Activated CD4-positive, alpha-beta T cell treated with anti-CD3 and anti-CD28 coated beads for 36 hours (primary cell): ENCODE measurements around the gene GRIK2. TPM values are rescaled to one million over a fixed set of nuclear protein-coding genes. Genes with fewer than 3 reads are reported as not detected.

Experiments
- ATAC-seq: fragments of 200-7000 bp; cut with Tn5 transposase; one replicate; pipeline ENCODE4 v1.10.0; 2021; ENCODE audit warnings: mild to moderate bottlenecking, moderate library complexity
- CTCF ChIA-PET: fragments of 350-600 bp; sonication (Branson Sonifier 250); formaldehyde crosslinking; loops from one replicate; lab custom pipeline; 2021; ENCODE audit warnings: antibody characterized with exemption; lab: Charles Lee
- POLR2A ChIA-PET: fragments of 350-600 bp; sonication (Branson Sonifier 250); formaldehyde crosslinking; loops from one replicate; lab custom pipeline; 2021; ENCODE audit warnings: antibody characterized with exemption, inconsistent platforms; lab: Charles Lee
- DNase-seq: peaks from one replicate; pipeline ENCODE4 v3.0.0-alpha.2; 2020
- H3K27ac Mint-ChIP-seq: one replicate; pipeline ENCODE4 v1.8.0; 2021; ENCODE audit warnings: mixed read lengths
- H3K27me3 Mint-ChIP-seq: one replicate; pipeline ENCODE4 v1.8.0; 2021; ENCODE audit warnings: mixed read lengths
- H3K36me3 Mint-ChIP-seq: one replicate; pipeline ENCODE4 v1.8.0; 2021; ENCODE audit warnings: low read depth, mixed read lengths
- H3K4me1 Mint-ChIP-seq: one replicate; pipeline ENCODE4 v1.8.0; 2021; ENCODE audit warnings: mixed read lengths
- H3K4me3 Mint-ChIP-seq: one replicate; pipeline ENCODE4 v1.8.0; 2021; ENCODE audit warnings: mild to moderate bottlenecking, moderate library complexity, mixed read lengths
- H3K9me3 Mint-ChIP-seq: one replicate; pipeline ENCODE4 v1.8.0; 2021; ENCODE audit warnings: low read depth, mixed read lengths
- intact Hi-C, 2 experiments: fragments of 100-400 bp; cut with DNase I in 1 of 2; cut with micrococcal nuclease in 1 of 2; formaldehyde crosslinking; loops; one replicate each; pipeline versions ENCODE4 v1.14.2 to v1.15.1; 2022 to 2024; cut with DNase I, micrococcal nuclease
- total RNA-seq, 2 experiments: library from RNA; stranded (reverse); gene quantifications; one replicate each; pipeline ENCODE4 v1.2.3, GENCODE V29; 2021

The GRIK2 gene
- total RNA-seq, 2 experiments from 2014 or later, result not detected

- DNase-seq (no peak), ATAC-seq (no peak)
- Mint-ChIP-seq H3K27me3 (no peaks in the 10 kb centered on the region), H3K9me3 (no peaks in the 10 kb centered on the region), H3K36me3 (no peaks in the 10 kb centered on the region), H3K4me3 (no peak overlapping the region), H3K27ac (no peak overlapping the region), H3K4me1 (no peaks in the 10 kb centered on the region)
- CTCF ChIA-PET, result no interaction called here
- intact Hi-C loops, result no loop called here
- POLR2A ChIA-PET, result no interaction called here
These were observed 601.0 kb downstream of the GRIK2 start for GRCh38 chr6:101994521-101994920.

GRCh38 chr6:102015431-102015830 lies 621.9 kb downstream of the GRIK2 start:
- DNase-seq (no peak), ATAC-seq (no peak)
- POLR2A ChIA-PET, result no interaction called here
- no peak overlapping the region for H3K4me3 Mint-ChIP-seq
- intact Hi-C loops, result no loop called here
- H3K27ac Mint-ChIP-seq, result no peak overlapping the region
- peaks cover 8% of the 10 kb centered on the region for H3K9me3 Mint-ChIP-seq
- no peaks in the 10 kb centered on the region for H3K4me1 Mint-ChIP-seq
- CTCF ChIA-PET, result no interaction called here
- H3K36me3 Mint-ChIP-seq, result no peaks in the 10 kb centered on the region
- no peaks in the 10 kb centered on the region for H3K27me3 Mint-ChIP-seq

- Mint-ChIP-seq H3K4me3 (no peak overlapping the region), H3K4me1 (no peaks in the 10 kb centered on the region), H3K36me3 (no peaks in the 10 kb centered on the region), H3K27ac (no peak overlapping the region), H3K27me3 (no peaks in the 10 kb centered on the region), H3K9me3 (peaks cover 2% of the 10 kb centered on the region)
- POLR2A ChIA-PET, result no interaction called here
- CTCF ChIA-PET, result no interaction called here
- ATAC-seq (no peak), DNase-seq (no peak)
- intact Hi-C loops, result no loop called here
These were observed 628.8 kb downstream of the GRIK2 start for GRCh38 chr6:102022281-102022680.

GRCh38 chr6:102022803-102023202 lies 629.3 kb downstream of the GRIK2 start:
- Mint-ChIP-seq H3K27ac (no peak overlapping the region), H3K9me3 (peaks cover 2% of the 10 kb centered on the region), H3K27me3 (no peaks in the 10 kb centered on the region), H3K4me3 (no peak overlapping the region), H3K4me1 (no peaks in the 10 kb centered on the region), H3K36me3 (no peaks in the 10 kb centered on the region)
- intact Hi-C loops, result no loop called here
- ATAC-seq (no peak), DNase-seq (no peak)
- POLR2A ChIA-PET, result no interaction called here
- CTCF ChIA-PET, result no interaction called here

GRCh38 chr6:102023977-102024657 lies 630.6 kb downstream of the GRIK2 start:
- intact Hi-C loops, result no loop called here
- Mint-ChIP-seq H3K4me3 (no peak overlapping the region), H3K36me3 (no peaks in the 10 kb centered on the region), H3K27me3 (no peaks in the 10 kb centered on the region), H3K27ac (no peak overlapping the region), H3K9me3 (peaks cover 2% of the 10 kb centered on the region), H3K4me1 (no peaks in the 10 kb centered on the region)
- ChIA-PET POLR2A (no interaction called here), CTCF (no interaction called here)
- DNase-seq (no peak), ATAC-seq (no peak)

GRCh38 chr6:102026649-102027048 lies 633.1 kb downstream of the GRIK2 start:
- ATAC-seq, result no peak

GRCh38 chr6:102028176-102028575 lies 634.7 kb downstream of the GRIK2 start:
- no peak overlapping the region for H3K27ac Mint-ChIP-seq
- no peaks in the 10 kb centered on the region for H3K4me1 Mint-ChIP-seq
- no peaks in the 10 kb centered on the region for H3K36me3 Mint-ChIP-seq
- DNase-seq, result no peak
- intact Hi-C loops, result no loop called here
- ChIA-PET CTCF (no interaction called here), POLR2A (no interaction called here)
- H3K27me3 Mint-ChIP-seq, result no peaks in the 10 kb centered on the region
- peaks cover 4% of the 10 kb centered on the region for H3K9me3 Mint-ChIP-seq
- no peak overlapping the region for H3K4me3 Mint-ChIP-seq
- no peak for ATAC-seq

More at GRCh38 chr6:102026649-102027048, 633.1 kb downstream of the GRIK2 start:
- no peaks in the 10 kb centered on the region for H3K36me3 Mint-ChIP-seq
- POLR2A ChIA-PET, result no interaction called here
- DNase-seq, result no peak
- peaks cover 6% of the 10 kb centered on the region for H3K9me3 Mint-ChIP-seq
- H3K4me3 Mint-ChIP-seq, result no peak overlapping the region
- CTCF ChIA-PET, result no interaction called here
- intact Hi-C loops, result no loop called here
- H3K27ac Mint-ChIP-seq, result no peak overlapping the region
- H3K27me3 Mint-ChIP-seq, result no peaks in the 10 kb centered on the region
- H3K4me1 Mint-ChIP-seq, result no peaks in the 10 kb centered on the region

- H3K4me3 Mint-ChIP-seq, result no peak overlapping the region
- H3K27me3 Mint-ChIP-seq, result no peaks in the 10 kb centered on the region
- H3K4me1 Mint-ChIP-seq, result no peaks in the 10 kb centered on the region
- intact Hi-C loops, result no loop called here
- H3K9me3 Mint-ChIP-seq, result peaks cover 2% of the 10 kb centered on the region
- no peaks in the 10 kb centered on the region for H3K36me3 Mint-ChIP-seq
- no peak overlapping the region for H3K27ac Mint-ChIP-seq
- ChIA-PET POLR2A (no interaction called here), CTCF (no interaction called here)
- DNase-seq (no peak), ATAC-seq (no peak)
These were observed 645.5 kb downstream of the GRIK2 start for GRCh38 chr6:102038964-102039363.

- ATAC-seq (no peak), DNase-seq (no peak)
- no peak overlapping the region for H3K4me3 Mint-ChIP-seq
- H3K27ac Mint-ChIP-seq, result no peak overlapping the region
- ChIA-PET CTCF (no interaction called here), POLR2A (no interaction called here)
- no peaks in the 10 kb centered on the region for H3K36me3 Mint-ChIP-seq
- no peaks in the 10 kb centered on the region for H3K27me3 Mint-ChIP-seq
- peaks cover 2% of the 10 kb centered on the region for H3K9me3 Mint-ChIP-seq
- intact Hi-C loops, result no loop called here
- H3K4me1 Mint-ChIP-seq, result no peaks in the 10 kb centered on the region
These were observed 645.9 kb downstream of the GRIK2 start for GRCh38 chr6:102039441-102039840.

GRCh38 chr6:102051001-102051400 lies 657.5 kb downstream of the GRIK2 start:
- Mint-ChIP-seq H3K9me3 (peaks cover 4% of the 10 kb centered on the region), H3K27ac (no peak overlapping the region), H3K27me3 (no peaks in the 10 kb centered on the region), H3K36me3 (no peaks in the 10 kb centered on the region), H3K4me1 (no peaks in the 10 kb centered on the region), H3K4me3 (no peak overlapping the region)
- ATAC-seq (no peak), DNase-seq (no peak)
- intact Hi-C loops, result no loop called here
- ChIA-PET POLR2A (no interaction called here), CTCF (no interaction called here)

GRCh38 chr6:102051720-102052119 lies 658.2 kb downstream of the GRIK2 start:
- H3K4me1 Mint-ChIP-seq, result no peaks in the 10 kb centered on the region
- no peak overlapping the region for H3K4me3 Mint-ChIP-seq
- intact Hi-C loops, result no loop called here
- ChIA-PET POLR2A (no interaction called here), CTCF (no interaction called here)
- no peaks in the 10 kb centered on the region for H3K36me3 Mint-ChIP-seq
- no peaks in the 10 kb centered on the region for H3K27me3 Mint-ChIP-seq
- no peak overlapping the region for H3K27ac Mint-ChIP-seq
- no peak for ATAC-seq
- no peak for DNase-seq
- H3K9me3 Mint-ChIP-seq, result peaks cover 4% of the 10 kb centered on the region

GRCh38 chr6:102064142-102064541 lies 670.6 kb downstream of the GRIK2 start:
- Mint-ChIP-seq H3K36me3 (no peaks in the 10 kb centered on the region), H3K4me3 (no peak overlapping the region), H3K27me3 (no peaks in the 10 kb centered on the region), H3K4me1 (no peaks in the 10 kb centered on the region), H3K9me3 (peaks cover 4% of the 10 kb centered on the region), H3K27ac (no peak overlapping the region)
- ChIA-PET CTCF (no interaction called here), POLR2A (no interaction called here)
- ATAC-seq (no peak), DNase-seq (no peak)
- intact Hi-C loops, result no loop called here
